CD4-positive, CD25-positive, alpha-beta regulatory T cell (primary cell): ENCODE measurements around the gene COL9A2. TPM values are rescaled to one million over a fixed set of nuclear protein-coding genes. Genes with fewer than 3 reads are reported as not detected.

Source experiments
- ATAC-seq, 2 donors: fragments of 150-1000 bp; cut with Tn5 transposase; one replicate each; pipeline ENCODE4 v1.10.0; 2021; ENCODE audit warnings: low read depth in 2 of 2, moderate number of reproducible peaks in 2 of 2, moderate library complexity in 1 of 2
- DNase-seq, 3 donors: peaks; one replicate each; pipeline versions ENCODE4 v3.0.0 to v3.0.0-alpha.2; 2012 to 2022; ENCODE audit warnings: mixed read lengths in 1 of 3
- H3K27ac ChIP-seq: one replicate; pipeline ENCODE4 v1.7.0; 2013; ENCODE audit warnings: mild to moderate bottlenecking, low read length; ENCODE audit not compliant: insufficient read depth, poor library complexity, severe bottlenecking
- H3K27me3 ChIP-seq: one replicate; pipeline ENCODE4 v1.7.0; 2013; ENCODE audit warnings: low read length; ENCODE audit not compliant: control insufficient read depth, insufficient read depth
- H3K36me3 ChIP-seq: one replicate; pipeline ENCODE4 v1.7.0; 2013; ENCODE audit warnings: mild to moderate bottlenecking, low read length, moderate library complexity; ENCODE audit not compliant: control insufficient read depth, insufficient read depth
- H3K4me1 ChIP-seq: 2 replicates; pipeline ENCODE4 v1.7.0; 2013; ENCODE audit warnings: mild to moderate bottlenecking, low read length; ENCODE audit not compliant: insufficient read depth, control insufficient read depth, poor library complexity, severe bottlenecking
- H3K4me3 ChIP-seq: one replicate; pipeline ENCODE4 v1.7.0; 2013; ENCODE audit warnings: low read depth, mild to moderate bottlenecking, low read length, moderate library complexity
- H3K9me3 ChIP-seq, 2 experiments: 1 replicate in 1 of 2; 2 replicates in 1 of 2; pipeline ENCODE4 v1.7.0; 2013; ENCODE audit warnings: low read length in 2 of 2, mild to moderate bottlenecking in 1 of 2, moderate library complexity in 1 of 2; ENCODE audit not compliant: control insufficient read depth in 2 of 2
- H3K27ac Mint-ChIP-seq, 3 donors: one replicate each; pipeline ENCODE4 v1.8.0; 2020 to 2022; ENCODE audit warnings: mild to moderate bottlenecking in 3 of 3, mixed read lengths in 3 of 3, moderate library complexity in 2 of 3
- H3K27me3 Mint-ChIP-seq: one replicate; pipeline ENCODE4 v1.8.0; 2022; ENCODE audit warnings: mild to moderate bottlenecking, mixed read lengths
- H3K36me3 Mint-ChIP-seq: one replicate; pipeline ENCODE4 v1.8.0; 2020; ENCODE audit warnings: mixed read lengths
- H3K4me1 Mint-ChIP-seq, 4 donors: one replicate each; pipeline ENCODE4 v1.8.0; 2020 to 2022; ENCODE audit warnings: mixed read lengths in 4 of 4, mild to moderate bottlenecking in 1 of 4
- H3K4me3 Mint-ChIP-seq, 4 donors: one replicate each; pipeline ENCODE4 v1.8.0; 2020 to 2022; ENCODE audit warnings: mild to moderate bottlenecking in 4 of 4, mixed read lengths in 4 of 4, moderate library complexity in 3 of 4
- H3K9me3 Mint-ChIP-seq, 7 donors: one replicate each; pipeline ENCODE4 v1.8.0; 2020 to 2022; ENCODE audit warnings: mixed read lengths in 7 of 7, mild to moderate bottlenecking in 3 of 7, moderate library complexity in 2 of 7
- polyA plus RNA-seq, 4 donors: library from polyadenylated mRNA; unstranded; fragments of 300-500 nt; fragmentation: Illumina TruSeq; gene quantifications; one replicate each; pipeline ENCODE4 v1.2.3, GENCODE V29; 2021
- total RNA-seq: library from RNA; stranded (reverse); gene quantifications from one replicate; pipeline ENCODE4 v1.2.3, GENCODE V29; 2022

The COL9A2 gene
- total and polyA plus RNA-seq, 5 donors from 2014 or later: 0.26 to 2.9 (median 0.55) TPM

DNA sequence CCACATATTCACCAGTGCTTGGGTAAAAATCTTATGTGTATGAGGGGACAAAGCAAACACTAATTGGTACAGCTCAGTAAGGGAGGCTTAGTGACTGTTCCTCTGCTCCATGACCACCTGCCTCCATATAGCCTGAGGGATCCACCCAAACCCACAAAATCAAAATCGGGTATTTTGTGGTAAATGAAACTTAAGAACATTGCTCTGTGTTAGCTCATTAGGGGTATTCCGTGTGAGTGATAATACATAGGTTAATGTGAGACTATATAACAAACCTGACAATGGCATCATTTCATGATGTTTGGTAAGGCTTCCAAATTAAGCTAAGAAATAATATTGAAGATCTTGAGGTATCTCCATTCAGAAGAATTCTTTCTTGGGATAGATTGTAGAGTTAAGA, 25.8 kb downstream of the COL9A2 start:
- no peak overlapping the region for H3K4me3 ChIP-seq
- Mint-ChIP-seq H3K4me1 (peaks cover 0 to 6% (median 0%) of the 10 kb centered on the region in 4 donors), H3K27ac (no peak overlapping the region), H3K9me3 (no peaks in the 10 kb centered on the region), H3K36me3 (peaks cover 36% of the 10 kb centered on the region), H3K27me3 (no peaks in the 10 kb centered on the region), H3K4me3 (no peak overlapping the region)
- ATAC-seq (no peak), DNase-seq (no peak)
- peaks cover 54% of the 10 kb centered on the region for H3K36me3 ChIP-seq
- no peaks in the 10 kb centered on the region for H3K27me3 ChIP-seq
- no peaks in the 10 kb centered on the region for H3K4me1 ChIP-seq
- H3K9me3 ChIP-seq: no peaks in the 10 kb centered on the region
- H3K27ac ChIP-seq: no peak overlapping the region

DNA sequence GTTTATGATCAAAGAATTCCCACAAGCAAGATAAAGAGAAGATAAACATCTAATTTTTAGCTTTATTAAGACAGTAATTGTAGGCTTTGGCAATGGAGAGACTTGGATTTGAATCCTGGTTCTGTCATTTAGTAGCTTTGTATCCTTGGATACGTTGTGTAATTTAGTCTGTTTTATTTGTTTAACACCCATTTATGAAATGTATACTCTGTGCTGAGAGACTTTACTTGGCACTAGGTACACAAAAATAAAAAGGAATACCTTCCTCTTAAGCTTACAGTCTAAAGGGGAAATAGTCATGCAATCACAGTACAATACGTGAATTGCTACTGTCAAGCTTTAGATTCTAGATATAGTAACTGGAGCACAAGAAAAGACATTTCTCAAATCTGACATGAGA, 35.2 kb downstream of the COL9A2 start:
- peak overlapping the region in 1 of 3 donors; percentile 43 for H3K27ac Mint-ChIP-seq
- H3K4me3 Mint-ChIP-seq: no peak overlapping the region
- no peak for ATAC-seq
- Histone ChIP-seq H3K36me3 (peaks cover 36% of the 10 kb centered on the region), H3K9me3 (no peaks in the 10 kb centered on the region), H3K27ac (no peak overlapping the region), H3K4me1 (no peaks in the 10 kb centered on the region), H3K4me3 (no peak overlapping the region), H3K27me3 (no peaks in the 10 kb centered on the region)
- H3K4me1 Mint-ChIP-seq: peaks cover 0 to 6% (median 5%) of the 10 kb centered on the region in 4 donors
- DNase-seq: no peak
- H3K9me3 Mint-ChIP-seq: no peaks in the 10 kb centered on the region
- H3K36me3 Mint-ChIP-seq: peaks cover 29% of the 10 kb centered on the region
- no peaks in the 10 kb centered on the region for H3K27me3 Mint-ChIP-seq

GRCh38 chr1:40276122-40276521, 41.0 kb downstream of the COL9A2 start:
- H3K4me3 Mint-ChIP-seq: no peak overlapping the region
- H3K27ac Mint-ChIP-seq: peak overlapping the region in 1 of 3 donors; percentile 21
- H3K9me3 Mint-ChIP-seq: no peaks in the 10 kb centered on the region
- DNase-seq: no peak
- Histone ChIP-seq H3K36me3 (peaks cover 52% of the 10 kb centered on the region), H3K27ac (no peak overlapping the region), H3K9me3 (no peaks in the 10 kb centered on the region), H3K4me1 (no peaks in the 10 kb centered on the region), H3K4me3 (no peak overlapping the region), H3K27me3 (no peaks in the 10 kb centered on the region)
- H3K27me3 Mint-ChIP-seq: no peaks in the 10 kb centered on the region
- peaks cover 2 to 7% (median 5%) of the 10 kb centered on the region in 4 donors for H3K4me1 Mint-ChIP-seq
- no peak for ATAC-seq
- peaks cover 28% of the 10 kb centered on the region for H3K36me3 Mint-ChIP-seq

- no peaks in the 10 kb centered on the region for H3K4me1 ChIP-seq
- H3K4me3 Mint-ChIP-seq: no peak overlapping the region
- H3K36me3 Mint-ChIP-seq: peaks cover 29% of the 10 kb centered on the region
- H3K27ac ChIP-seq: no peak overlapping the region
- no peaks in the 10 kb centered on the region for H3K27me3 Mint-ChIP-seq
- H3K36me3 ChIP-seq: peaks cover 60% of the 10 kb centered on the region
- no peaks in the 10 kb centered on the region for H3K9me3 ChIP-seq
- peaks cover 5 to 18% (median 8%) of the 10 kb centered on the region in 4 donors for H3K4me1 Mint-ChIP-seq
- DNase-seq: no peak
- H3K9me3 Mint-ChIP-seq: no peaks in the 10 kb centered on the region
- no peak overlapping the region for H3K4me3 ChIP-seq
- ATAC-seq: no peak
- peak overlapping the region in 2 of 3 donors; percentile 39 to 68 for H3K27ac Mint-ChIP-seq
- H3K27me3 ChIP-seq: no peaks in the 10 kb centered on the region
Observed at GRCh38 chr1:40274331-40274730, 42.8 kb downstream of the COL9A2 start.

DNA sequence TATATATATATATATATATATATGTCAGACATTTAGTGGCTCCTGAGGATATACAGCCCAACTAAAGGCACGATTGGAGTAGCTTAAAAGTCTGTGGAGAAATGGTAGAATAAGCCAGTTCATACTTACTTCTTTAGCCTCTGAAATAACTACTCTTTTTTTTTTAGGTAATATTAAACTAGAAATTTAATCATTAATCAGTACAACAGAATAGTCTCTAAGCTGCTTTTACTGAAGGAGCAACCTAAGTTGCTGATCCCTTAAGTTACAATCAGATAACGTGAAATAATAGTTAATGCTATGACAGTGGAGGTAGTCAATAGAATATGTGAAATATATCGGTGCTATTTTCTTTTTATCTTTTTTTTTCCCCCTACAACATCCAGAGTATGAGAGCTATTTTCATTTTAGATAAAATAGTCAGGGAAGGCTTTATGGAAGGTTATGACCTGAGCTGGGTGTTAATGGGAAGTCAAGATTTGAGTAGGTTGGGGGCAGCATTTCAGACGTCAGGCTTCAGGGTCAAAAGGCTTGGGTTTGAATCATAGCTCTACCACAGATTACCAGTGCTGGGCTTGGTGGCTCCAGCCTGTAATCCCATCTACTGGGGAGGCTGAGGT, 43.4 kb downstream of the COL9A2 start:
- peaks cover 5 to 18% (median 8%) of the 10 kb centered on the region in 4 donors for H3K4me1 Mint-ChIP-seq
- H3K27ac Mint-ChIP-seq: peak overlapping the region in 1 of 3 donors; percentile 68
- no peak overlapping the region for H3K4me3 Mint-ChIP-seq
- H3K9me3 ChIP-seq: no peaks in the 10 kb centered on the region
- no peaks in the 10 kb centered on the region for H3K9me3 Mint-ChIP-seq
- H3K27ac ChIP-seq: no peak overlapping the region
- H3K27me3 ChIP-seq: no peaks in the 10 kb centered on the region
- no peak overlapping the region for H3K4me3 ChIP-seq
- DNase-seq: no peak
- H3K36me3 ChIP-seq: peaks cover 58% of the 10 kb centered on the region
- H3K27me3 Mint-ChIP-seq: no peaks in the 10 kb centered on the region
- H3K4me1 ChIP-seq: no peaks in the 10 kb centered on the region
- peaks cover 28% of the 10 kb centered on the region for H3K36me3 Mint-ChIP-seq
- no peak for ATAC-seq

- Histone ChIP-seq H3K9me3 (no peaks in the 10 kb centered on the region), H3K4me3 (no peak overlapping the region), H3K4me1 (no peaks in the 10 kb centered on the region), H3K36me3 (peaks cover 64% of the 10 kb centered on the region), H3K27ac (no peak overlapping the region), H3K27me3 (no peaks in the 10 kb centered on the region)
- Mint-ChIP-seq H3K9me3 (no peaks in the 10 kb centered on the region), H3K27me3 (no peaks in the 10 kb centered on the region), H3K4me1 (peaks cover 5 to 18% (median 8%) of the 10 kb centered on the region in 4 donors), H3K4me3 (no peak overlapping the region), H3K36me3 (peaks cover 28% of the 10 kb centered on the region), H3K27ac (no peak overlapping the region)
- ATAC-seq (no peak), DNase-seq (no peak)
Observed at GRCh38 chr1:40272653-40273213, 44.4 kb downstream of the COL9A2 start.

DNA sequence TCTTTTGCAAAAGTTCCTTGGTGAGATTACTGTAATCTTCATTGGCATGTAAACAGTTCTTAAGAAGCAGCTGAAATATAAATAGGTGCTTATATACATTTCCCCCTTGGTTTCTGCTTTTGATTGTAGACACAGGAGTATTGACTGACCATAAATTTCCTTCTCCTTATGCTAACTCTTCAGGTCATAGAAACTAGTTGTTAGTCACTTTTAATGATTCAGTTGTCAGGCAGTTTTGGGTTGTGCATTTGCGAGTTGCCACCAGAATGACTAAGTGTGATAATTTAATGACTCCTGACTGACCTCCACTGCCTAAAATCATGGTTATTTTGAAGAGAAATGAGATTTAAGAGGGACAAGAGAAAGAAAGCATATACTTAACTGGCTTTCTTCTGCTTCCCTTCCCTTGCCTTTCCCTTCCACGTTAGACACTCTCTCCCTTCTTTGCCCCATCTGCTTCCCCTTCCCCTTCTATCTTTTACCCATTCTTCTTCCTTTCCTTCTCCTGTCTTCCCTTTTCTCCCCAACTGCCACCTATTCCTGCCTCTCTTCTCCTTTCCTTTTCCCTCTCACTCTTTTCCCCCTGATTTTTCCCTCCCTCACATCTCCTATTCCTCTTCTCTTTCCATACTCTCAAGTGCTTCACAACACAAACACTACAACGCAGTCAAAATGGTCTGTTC, 46.8 kb downstream of the COL9A2 start:
- H3K27me3 ChIP-seq: no peaks in the 10 kb centered on the region
- no peak for ATAC-seq
- no peak overlapping the region for H3K4me3 Mint-ChIP-seq
- H3K4me1 ChIP-seq: no peaks in the 10 kb centered on the region
- DNase-seq: no peak
- no peak overlapping the region for H3K27ac ChIP-seq
- peaks cover 28% of the 10 kb centered on the region for H3K36me3 Mint-ChIP-seq
- peaks cover 66% of the 10 kb centered on the region for H3K36me3 ChIP-seq
- H3K9me3 Mint-ChIP-seq: no peaks in the 10 kb centered on the region
- H3K4me3 ChIP-seq: no peak overlapping the region
- H3K27ac Mint-ChIP-seq: peak overlapping the region in 1 of 3 donors; percentile 59
- peaks cover 5 to 26% (median 8%) of the 10 kb centered on the region in 4 donors for H3K4me1 Mint-ChIP-seq
- H3K9me3 ChIP-seq: no peaks in the 10 kb centered on the region
- no peaks in the 10 kb centered on the region for H3K27me3 Mint-ChIP-seq
